H1 (cell line): Measurements from ENCODE around the gene ADAMTS16.

Experiments used
- POLR2A ChIP-seq, 2 experiments: IDR thresholded peaks; 1 replicate in 1 of 2; 2 replicates in 1 of 2; pipeline ENCODE4 v1.6.1; 2011; ENCODE audit warnings: low read depth in 2 of 2, low read length in 2 of 2, mild to moderate bottlenecking in 2 of 2; ENCODE audit errors: control extremely low read depth in 1 of 2
- TCF12 ChIP-seq: IDR thresholded peaks from 2 replicates; pipeline ENCODE4 v1.6.1; 2011; ENCODE audit warnings: low read depth, mild to moderate bottlenecking, low read length

DNA sequence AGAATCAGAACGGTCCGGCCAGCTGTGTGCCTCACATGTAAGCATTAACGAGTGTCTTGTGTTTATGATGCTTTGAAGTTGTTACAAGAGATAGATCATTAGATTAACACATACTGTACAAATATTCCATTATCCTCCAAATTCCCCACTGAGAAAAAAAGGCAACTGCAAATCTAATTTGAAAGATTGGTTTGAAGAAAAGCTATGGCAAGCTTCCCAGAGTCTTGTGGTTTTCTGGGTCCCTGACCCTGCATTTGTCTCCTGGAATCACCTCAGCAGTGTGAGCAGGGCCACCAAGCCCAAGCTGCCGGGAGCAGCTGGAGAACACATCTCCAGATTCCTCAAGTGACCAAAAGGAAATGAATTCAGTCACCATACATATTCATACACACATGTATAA lies 36.9 kb upstream of the ADAMTS16 start:
- TF ChIP-seq POLR2A (IDR thresholded peaks at IDR 0.05; ENCODE audit: control extremely low read depth in 1 of 2, low read depth in 2 of 2, low read length in 2 of 2) (no peak), TCF12 (no peak)
